ENCODE results near the gene DOCK8.
"Not testable (repeated sequence)": the region's sequence is repeated elsewhere in the genome, so short reads cannot be mapped to it uniquely, and the experiment has no call there.

Gene DOCK8

DNA sequence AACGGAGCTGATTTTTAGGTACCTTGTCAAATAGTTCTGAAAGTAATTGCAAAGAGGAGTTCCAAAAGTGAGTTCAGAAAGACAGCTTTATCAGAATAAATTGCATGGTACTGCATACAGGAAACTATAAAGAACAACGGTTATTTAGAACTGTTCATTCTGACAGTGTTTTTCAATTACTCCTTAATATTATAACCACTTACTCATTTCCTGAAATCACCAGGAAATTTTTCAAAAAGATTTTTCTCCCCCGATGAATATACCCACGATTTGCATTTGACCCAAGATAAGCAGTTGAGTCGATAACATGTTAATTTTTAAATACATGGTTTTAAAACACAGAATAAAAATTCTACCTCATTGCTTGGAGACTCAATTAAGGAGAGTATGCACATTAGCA lies 9.4 kb downstream of the DOCK8 start:
- Mint-ChIP-seq H3K4me1 (peaks cover 13% of the 10 kb centered on the region), H3K36me3 (ENCODE audit: low read depth) (no peaks in the 10 kb centered on the region), H3K27ac (no peak overlapping the region), H3K27me3 (ENCODE audit: low read depth, poor library complexity) (peaks cover 6% of the 10 kb centered on the region), H3K4me3 (no peak overlapping the region), H3K9me3 (peaks cover 1% of the 10 kb centered on the region)
- TF ChIP-seq, protein P1, sequence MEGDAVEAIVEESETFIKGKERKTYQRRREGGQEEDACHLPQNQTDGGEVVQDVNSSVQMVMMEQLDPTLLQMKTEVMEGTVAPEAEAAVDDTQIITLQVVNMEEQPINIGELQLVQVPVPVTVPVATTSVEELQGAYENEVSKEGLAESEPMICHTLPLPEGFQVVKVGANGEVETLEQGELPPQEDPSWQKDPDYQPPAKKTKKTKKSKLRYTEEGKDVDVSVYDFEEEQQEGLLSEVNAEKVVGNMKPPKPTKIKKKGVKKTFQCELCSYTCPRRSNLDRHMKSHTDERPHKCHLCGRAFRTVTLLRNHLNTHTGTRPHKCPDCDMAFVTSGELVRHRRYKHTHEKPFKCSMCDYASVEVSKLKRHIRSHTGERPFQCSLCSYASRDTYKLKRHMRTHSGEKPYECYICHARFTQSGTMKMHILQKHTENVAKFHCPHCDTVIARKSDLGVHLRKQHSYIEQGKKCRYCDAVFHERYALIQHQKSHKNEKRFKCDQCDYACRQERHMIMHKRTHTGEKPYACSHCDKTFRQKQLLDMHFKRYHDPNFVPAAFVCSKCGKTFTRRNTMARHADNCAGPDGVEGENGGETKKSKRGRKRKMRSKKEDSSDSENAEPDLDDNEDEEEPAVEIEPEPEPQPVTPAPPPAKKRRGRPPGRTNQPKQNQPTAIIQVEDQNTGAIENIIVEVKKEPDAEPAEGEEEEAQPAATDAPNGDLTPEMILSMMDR (IDR thresholded peaks at IDR 0.05) = no peak
- no peak for DNase-seq

DNA sequence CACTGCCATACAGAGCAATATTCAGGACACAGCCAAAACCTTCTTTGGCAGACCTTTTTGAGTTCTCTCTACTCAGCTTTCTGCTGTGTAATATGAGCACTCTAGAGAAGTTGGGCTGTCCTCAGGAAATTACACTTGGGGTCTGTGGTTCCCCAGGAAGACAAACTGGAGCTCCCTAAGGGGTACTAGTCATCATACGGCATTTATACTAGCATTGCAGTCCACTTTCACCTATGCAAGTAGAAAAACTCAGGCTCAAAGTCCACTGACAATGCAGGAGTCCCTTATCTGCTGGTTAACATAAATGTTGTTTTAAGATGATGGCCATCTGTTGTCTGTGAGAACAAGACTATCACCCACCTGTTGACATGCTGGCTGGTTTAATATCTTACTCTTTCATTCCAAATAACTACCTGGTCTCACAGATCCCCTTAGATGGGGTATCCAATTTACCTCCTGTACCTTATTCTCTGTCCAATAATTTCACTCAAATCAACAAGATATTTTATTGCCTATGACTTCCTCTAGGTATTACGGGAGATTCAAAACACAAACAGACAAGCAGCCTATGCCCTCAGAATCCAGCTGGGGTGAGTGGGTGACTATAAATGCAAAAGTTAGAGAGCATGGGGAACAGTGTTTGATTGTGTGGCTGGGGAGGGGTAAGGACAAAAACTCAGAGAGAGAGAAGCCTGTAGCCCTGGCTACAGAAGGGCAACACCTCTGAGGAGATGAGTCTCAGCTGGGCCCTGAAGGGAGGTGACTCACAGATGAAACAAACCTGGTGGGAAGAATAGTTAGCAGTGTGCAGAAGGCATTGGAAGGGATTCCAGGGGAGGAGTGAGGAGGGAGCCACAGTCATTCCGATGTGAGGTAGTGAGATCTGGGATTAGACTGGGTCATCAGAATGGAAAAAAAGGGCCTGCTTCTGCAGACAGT lies 10.2 kb downstream of the DOCK8 start:
- Mint-ChIP-seq H3K27ac (no peak overlapping the region), H3K4me3 (no peak overlapping the region), H3K4me1 (peaks cover 13% of the 10 kb centered on the region), H3K36me3 (ENCODE audit: low read depth) (no peaks in the 10 kb centered on the region), H3K27me3 (ENCODE audit: low read depth, poor library complexity) (peaks cover 6% of the 10 kb centered on the region), H3K9me3 (peaks cover 7% of the 10 kb centered on the region)
- TF ChIP-seq, protein P1 (IDR thresholded peaks at IDR 0.05) = no peak
- DNase-seq = no peak

DNA sequence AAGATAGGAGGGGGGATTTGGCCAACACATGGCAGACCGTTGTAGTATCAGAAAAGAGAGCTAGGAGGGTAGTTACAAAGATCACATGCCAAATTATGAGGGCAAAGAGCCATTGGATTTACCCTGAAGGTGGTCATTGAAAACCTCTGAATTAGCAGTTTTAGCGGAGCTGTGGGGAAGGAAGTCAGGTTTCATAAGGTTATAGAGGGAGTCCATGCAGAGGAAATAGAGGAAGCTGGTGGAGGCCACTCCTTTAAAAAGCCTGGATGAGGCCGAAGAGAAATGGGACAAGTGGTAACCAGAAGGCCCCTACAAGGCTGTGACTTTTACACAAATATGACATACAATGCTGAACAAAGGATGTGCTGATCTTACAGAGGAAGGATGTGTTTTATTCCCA lies 13.2 kb downstream of the DOCK8 start:
- no peak for DNase-seq
- no peak overlapping the region for H3K4me3 Mint-ChIP-seq
- peaks cover 12% of the 10 kb centered on the region for H3K9me3 Mint-ChIP-seq
- TF ChIP-seq, protein P1 (IDR thresholded peaks at IDR 0.05) = no peak
- H3K4me1 Mint-ChIP-seq = peaks cover 5% of the 10 kb centered on the region
- H3K36me3 Mint-ChIP-seq (ENCODE audit: low read depth) = no peaks in the 10 kb centered on the region
- H3K27me3 Mint-ChIP-seq (ENCODE audit: low read depth, poor library complexity) = no peaks in the 10 kb centered on the region
- no peak overlapping the region for H3K27ac Mint-ChIP-seq

DNA sequence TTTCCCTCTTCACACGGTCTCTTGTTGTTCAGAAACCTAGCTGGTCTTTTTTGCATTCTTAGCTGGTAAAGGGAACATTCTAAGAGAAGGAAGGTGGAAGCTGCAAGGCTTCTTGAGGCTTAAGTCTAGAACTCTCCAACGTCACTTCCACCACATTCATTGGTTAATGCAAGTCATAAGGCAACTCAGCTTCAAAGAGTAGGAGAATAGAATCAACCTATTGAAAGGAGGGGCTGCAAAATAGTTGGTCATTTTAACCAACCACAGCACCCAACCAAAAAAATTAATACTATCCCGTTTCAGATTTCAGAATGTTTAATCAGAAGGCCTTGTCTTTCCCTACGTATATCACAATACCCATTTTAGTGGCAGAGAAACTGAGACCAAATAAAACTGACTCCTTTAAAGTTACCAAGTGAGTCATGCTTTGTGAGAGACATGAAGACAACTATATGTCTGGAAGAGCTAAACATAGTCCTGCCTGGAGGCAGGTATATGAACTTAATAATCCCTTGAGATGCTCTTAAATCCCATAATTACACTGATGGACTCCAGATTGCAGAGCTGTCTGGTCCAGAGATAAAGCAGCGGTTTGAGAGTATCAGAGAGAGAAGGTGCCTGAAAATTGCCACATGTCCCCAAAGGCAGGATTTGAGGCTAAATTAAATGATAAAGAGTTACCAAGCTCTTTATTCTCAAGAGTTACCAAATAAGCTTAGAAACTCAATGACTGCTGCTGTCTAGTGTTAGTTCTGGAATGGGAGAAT lies 14.4 kb downstream of the DOCK8 start:
- no peak overlapping the region for H3K27ac Mint-ChIP-seq
- H3K27me3 Mint-ChIP-seq (ENCODE audit: low read depth, poor library complexity) = no peaks in the 10 kb centered on the region
- H3K4me1 Mint-ChIP-seq = no peaks in the 10 kb centered on the region

DNA sequence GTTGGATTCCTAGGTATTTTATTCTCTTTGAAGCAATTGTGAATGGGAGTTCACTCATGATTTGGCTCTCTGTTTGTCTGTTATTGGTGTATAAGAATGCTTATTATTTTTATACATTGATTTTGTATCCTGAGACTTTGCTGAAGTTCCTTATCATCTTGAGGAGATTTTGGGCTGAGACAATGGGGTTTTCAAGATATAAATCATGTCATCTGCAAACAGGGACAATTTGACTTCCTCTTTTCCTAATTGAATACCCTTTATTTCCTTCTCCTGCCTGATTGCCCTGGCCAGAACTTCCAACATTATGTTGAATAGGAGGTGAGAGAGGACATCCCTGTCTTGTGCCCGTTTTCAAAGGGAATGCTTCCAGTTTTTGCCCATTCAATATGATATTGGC lies 17.0 kb downstream of the DOCK8 start:
- not testable (repeated sequence) for H3K27ac Mint-ChIP-seq; H3K4me3 Mint-ChIP-seq; H3K4me1 Mint-ChIP-seq; DNase-seq; H3K36me3 Mint-ChIP-seq (ENCODE audit: low read depth); H3K27me3 Mint-ChIP-seq (ENCODE audit: low read depth, poor library complexity)
- peaks cover 38% of the 10 kb centered on the region for H3K9me3 Mint-ChIP-seq

More for the DNA sequence above, 14.4 kb downstream of the DOCK8 start:
- H3K36me3 Mint-ChIP-seq (ENCODE audit: low read depth) = no peaks in the 10 kb centered on the region
- no peak for DNase-seq
- TF ChIP-seq, protein P1 (IDR thresholded peaks at IDR 0.05) = no peak
- H3K9me3 Mint-ChIP-seq = peaks cover 16% of the 10 kb centered on the region
- H3K4me3 Mint-ChIP-seq = no peak overlapping the region

DNA sequence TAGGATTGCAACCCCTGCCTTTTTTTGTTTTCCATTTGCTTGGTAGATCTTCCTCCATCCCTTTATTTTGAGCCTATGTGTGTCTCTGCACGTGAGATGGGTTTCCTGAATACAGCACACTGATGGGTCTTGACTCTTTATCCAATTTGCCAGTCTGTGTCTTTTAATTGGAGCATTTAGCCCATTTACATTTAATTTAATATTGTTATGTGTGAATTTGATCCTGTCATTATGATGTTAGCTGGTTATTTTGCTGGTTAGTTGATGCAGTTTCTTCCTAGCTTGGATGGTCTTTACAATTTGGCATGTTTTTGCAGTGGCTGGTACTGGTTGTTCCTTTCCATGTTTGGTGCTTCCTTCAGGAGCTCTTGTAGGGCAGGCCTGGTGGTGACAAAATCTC lies 19.0 kb downstream of the DOCK8 start:
- H3K9me3 Mint-ChIP-seq = peaks cover 42% of the 10 kb centered on the region
- not testable (repeated sequence) for H3K4me1 Mint-ChIP-seq; H3K36me3 Mint-ChIP-seq (ENCODE audit: low read depth); H3K27me3 Mint-ChIP-seq (ENCODE audit: low read depth, poor library complexity); DNase-seq; H3K4me3 Mint-ChIP-seq; H3K27ac Mint-ChIP-seq

All from nephron progenitor cell (in vitro differentiated cells).